ENCODE measurements around the gene NDUFA5.

The NDUFA5 gene

DNA sequence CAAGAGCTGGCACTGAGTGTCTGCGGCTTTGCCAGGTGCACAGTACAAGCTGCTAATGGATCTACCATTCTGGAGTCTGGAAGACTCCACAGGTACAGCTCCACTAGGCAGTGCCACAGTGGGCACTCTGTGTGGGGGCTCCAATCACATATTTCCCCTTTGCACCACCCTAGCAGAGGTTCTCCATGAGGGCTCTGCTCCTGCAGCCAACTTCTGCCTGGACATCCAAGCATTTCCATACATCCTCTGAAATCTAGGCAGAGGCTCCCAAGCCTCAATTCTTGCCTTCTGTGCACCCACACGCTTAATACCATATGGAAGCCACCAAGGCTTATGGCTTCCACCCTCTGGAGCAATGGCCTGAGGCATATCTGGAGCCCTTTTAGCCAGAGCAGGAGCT is 52.4 kb downstream of the NDUFA5 start:
- no peak for DNase-seq

DNA sequence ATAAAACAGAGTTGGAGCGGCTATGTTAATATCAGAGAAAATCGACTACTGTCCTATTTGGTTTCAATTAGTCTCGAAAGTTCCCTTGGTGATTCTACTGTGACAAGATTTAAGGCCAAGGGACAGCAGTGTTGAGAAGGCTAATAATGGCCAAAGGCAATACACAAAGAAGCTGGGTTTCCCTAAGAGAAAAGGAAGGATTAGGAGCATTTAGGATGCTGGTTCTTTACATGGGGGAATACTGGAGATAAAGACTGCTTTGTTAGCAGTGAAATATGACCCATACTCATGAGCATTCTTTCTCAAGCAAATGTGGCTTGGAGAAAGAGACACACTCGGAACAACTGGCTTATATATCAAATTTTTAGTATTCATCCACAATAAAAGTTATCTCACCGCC is 55.4 kb downstream of the NDUFA5 start:
- DNase-seq: no peak

- DNase-seq: no peak
Measured at GRCh38 chr7:123500878-123501489, 56.6 kb downstream of the NDUFA5 start.

DNA sequence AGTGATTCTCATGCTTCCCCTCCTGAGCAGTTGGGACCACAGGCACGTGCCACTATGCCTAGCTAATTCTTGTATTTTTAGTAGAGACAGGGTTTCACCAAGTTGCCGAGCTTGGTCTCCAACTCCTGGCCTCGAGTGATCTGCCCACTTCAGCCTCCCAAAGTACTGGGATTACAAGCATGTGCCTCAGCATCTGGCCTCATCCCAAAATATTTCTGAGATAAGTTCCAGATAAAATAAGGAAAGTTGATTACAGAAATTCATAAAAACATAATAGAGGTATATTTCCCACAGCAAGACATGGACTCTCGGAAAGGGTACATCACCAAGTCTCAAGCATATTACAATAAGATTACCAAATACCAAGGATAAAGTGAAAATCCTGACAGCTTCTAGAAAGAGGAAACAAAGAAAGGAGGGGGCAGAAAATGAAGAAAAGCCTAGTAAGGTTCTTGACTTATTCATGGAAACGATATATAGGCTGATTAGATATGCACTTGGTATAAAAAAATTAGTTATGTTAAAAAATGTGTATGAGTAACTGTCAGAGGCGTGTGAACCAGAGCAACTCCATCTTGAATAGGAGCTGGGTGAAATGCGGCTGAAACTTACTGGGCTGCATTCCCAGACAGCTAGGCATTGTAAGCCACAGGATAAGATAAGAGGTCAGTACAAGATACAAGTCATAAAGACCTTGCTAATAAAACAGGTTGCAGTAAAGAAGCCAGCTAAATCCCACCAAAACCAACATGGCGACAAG is 58.2 kb downstream of the NDUFA5 start:
- no peak for DNase-seq

- no peak for DNase-seq
Measured at GRCh38 chr7:123498601-123499000, 59.0 kb downstream of the NDUFA5 start.

GRCh38 chr7:123498031-123498430 is 59.6 kb downstream of the NDUFA5 start:
- DNase-seq: no peak

GRCh38 chr7:123494193-123494796 is 63.3 kb downstream of the NDUFA5 start:
- DNase-seq: peak in 3 of 56 donors; percentile 2 to 37 (median 8)

DNA sequence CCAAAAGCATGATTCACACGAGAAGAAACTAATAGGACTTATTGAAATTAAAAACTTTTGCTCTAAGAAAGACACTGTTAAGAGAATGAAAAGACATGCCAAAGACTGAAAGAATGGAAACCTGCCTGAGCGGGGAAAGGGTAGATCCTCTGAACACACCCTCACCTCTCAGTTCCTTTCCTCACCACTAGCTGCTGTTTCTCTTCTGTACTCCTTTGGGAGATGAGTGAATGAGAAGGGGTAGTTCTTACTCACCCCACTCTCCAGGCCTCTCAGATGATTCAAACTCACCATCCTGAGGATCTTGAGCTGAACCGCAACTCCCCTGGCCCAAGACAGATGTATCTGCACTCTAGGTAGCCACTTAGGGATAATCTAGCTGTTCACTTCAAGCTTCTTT is 65.1 kb downstream of the NDUFA5 start:
- DNase-seq: no peak

All from amygdala (tissue), 56 donors.